Left cardiac atrium (tissue), 4 donors: ENCODE data around the gene MCF2L2. TPM values are rescaled to one million over a fixed set of nuclear protein-coding genes. Genes with fewer than 3 reads are reported as not detected.
A peak's percentile ranks its signal among the peaks of the same experiment; 100 is the strongest.
"Not testable (repeated sequence)": the region's sequence is repeated elsewhere in the genome, so short reads cannot be mapped to it uniquely, and the experiment has no call there.

ENCODE experiments used
- ATAC-seq, 2 donors: fragments of 200-7000 bp; cut with Tn5 transposase; one replicate each; pipeline ENCODE4 v1.9.1; 2020; ENCODE audit warnings: mild to moderate bottlenecking in 2 of 2, moderate library complexity in 2 of 2
- DNase-seq: peaks from one replicate; pipeline ENCODE4 v3.0.0-alpha.2; 2020
- intact Hi-C, 2 donors: fragments of 100-400 bp; cut with DNase I; formaldehyde crosslinking; loops; one replicate each; pipeline versions ENCODE4 v1.14.1 to v1.15.1; 2022 to 2023
- total RNA-seq, 2 donors: library from RNA; stranded (reverse); fragmentation: NEBNext Ultra II Directional; extraction: Animal tissue kit (Norgen Biotek cat#: 25700); gene quantifications; one replicate each; pipeline ENCODE4 v1.2.1, GENCODE V29; 2021
- donor health status: DM: no; HTN: yes; CAD: no.
- donor health status: DM: no; HTN: yes; CAD: no; lungs with severe emphysema.
- donor health status: DM: yes; HTN: yes; CAD: no.
- donor health status: Dilated cardiomyopathy.

MCF2L2 gene
- total RNA-seq, 2 donors from 2014 or later: 0.34 to 1.1 TPM

DNA sequence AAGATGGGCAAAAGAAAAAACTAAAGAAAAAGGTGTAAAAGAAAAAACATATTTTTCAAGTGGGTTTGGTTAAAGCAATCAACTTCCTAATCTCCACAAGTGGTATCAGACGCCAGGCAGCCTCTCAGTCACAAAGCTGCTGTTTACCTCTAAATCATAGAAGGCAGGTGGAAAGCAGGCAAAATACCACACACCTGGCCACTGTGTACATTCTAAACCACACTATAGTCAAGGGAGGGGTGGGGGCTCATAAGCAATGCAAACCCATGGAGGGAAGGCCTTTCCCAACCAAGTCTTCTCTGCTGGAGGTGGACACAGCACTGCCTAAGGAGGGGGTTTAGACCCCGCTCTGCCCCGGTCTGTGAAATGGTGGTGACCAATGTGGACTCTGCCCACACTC, 50.4 kb downstream of the MCF2L2 start:
- DNase-seq (no peak), ATAC-seq (no peak)
- intact Hi-C loops: no loop called here

DNA sequence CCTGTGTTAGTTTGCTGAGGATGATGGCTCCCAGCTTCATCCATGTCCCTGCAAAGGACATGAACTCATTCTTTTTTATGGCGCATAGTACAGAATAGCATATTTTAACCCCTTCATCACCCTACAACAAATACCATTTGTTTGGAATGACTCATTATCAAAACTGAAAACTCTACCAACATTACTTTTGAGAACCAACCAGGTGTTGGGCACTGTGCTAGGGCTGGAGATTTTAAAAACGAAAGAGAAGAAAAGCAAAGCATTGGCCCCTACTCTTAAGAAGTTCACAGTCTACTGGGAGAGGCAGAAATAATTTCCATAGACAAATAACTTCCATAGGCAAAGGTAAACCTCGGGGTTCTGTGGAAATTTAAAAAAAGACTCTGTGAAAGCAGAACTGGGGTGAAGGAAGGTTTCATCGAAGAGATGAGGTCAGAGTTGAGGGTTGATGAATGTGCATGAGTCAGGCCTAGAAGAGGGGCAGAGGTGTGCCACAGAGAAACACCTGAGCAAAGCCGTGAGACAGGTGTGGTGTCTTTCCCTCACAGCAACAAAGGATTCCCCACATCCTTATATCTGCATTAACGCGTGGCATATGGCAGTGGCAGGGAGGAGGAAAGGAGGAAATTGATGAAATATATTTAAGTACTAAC, 51.0 kb downstream of the MCF2L2 start:
- DNase-seq (no peak), ATAC-seq (no peak)
- intact Hi-C loops: no loop called here

GRCh38 chr3:183375787-183376186, 52.6 kb downstream of the MCF2L2 start:
- intact Hi-C loops: no loop called here
- ATAC-seq (peak in 1 of 2 donors; percentile 48), DNase-seq (no peak)

DNA sequence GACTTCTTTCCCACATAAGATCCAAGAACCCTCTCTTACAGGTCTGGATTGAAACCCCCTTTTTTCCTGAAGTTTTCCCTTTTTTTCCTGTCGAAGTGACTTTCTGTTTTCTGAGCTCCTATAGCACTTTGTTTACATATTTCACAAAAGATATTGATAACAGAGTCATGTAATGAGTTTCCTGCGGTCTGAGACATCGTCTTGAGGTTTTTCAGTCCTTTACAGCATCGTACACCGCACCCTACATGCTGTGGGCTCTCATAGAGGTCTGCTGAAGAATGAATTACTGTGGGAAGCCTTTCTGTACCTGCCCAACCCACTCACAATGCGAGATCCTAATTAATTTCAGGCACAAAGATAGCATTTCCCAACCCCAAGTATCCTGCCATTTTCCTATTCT, 53.1 kb downstream of the MCF2L2 start:
- intact Hi-C loops: no loop called here
- ATAC-seq (no peak), DNase-seq (no peak)

DNA sequence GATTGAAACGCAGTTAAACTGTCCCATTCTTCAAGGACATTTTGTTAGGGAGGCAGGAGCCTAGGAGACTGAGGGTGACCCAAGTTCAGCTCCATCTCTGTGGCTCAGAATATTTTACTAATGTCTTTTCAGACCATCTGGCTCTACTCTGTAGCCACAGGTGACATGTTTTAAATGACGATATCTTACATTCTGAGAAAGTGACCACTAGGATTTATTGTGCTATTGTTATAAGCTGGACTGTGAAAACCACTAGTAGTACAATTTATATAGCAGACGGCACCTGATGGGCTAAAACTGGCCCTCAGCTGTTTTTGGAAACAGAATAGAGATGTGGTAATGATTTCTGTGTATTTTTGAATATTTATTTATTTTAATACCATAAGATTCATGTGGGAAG, 55.5 kb downstream of the MCF2L2 start:
- DNase-seq (no peak), ATAC-seq (no peak)
- intact Hi-C loops: no loop called here

- ATAC-seq, intact Hi-C loops, DNase-seq: not testable (repeated sequence)
Observed at GRCh38 chr3:183371600-183371968, 56.8 kb downstream of the MCF2L2 start.

DNA sequence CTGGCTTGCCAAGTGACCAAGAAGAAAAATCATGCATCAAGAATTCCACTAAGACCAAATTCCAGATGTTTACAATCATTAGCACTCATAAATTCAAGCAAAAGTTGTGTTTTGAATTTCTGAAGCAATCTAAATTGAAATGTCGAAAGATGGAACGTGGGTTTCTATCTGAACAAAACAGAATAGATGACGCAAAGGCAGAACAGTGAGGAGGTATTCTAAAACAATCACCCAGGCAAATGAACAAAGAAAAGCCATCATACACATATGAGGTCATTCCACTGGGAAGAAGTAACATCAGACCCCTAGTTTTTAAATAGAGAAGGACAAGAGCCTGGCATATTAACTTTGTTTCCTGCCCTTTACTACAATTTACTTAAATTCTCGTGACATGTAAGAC, 58.0 kb downstream of the MCF2L2 start:
- intact Hi-C loops: no loop called here
- ATAC-seq (no peak), DNase-seq (no peak)

DNA sequence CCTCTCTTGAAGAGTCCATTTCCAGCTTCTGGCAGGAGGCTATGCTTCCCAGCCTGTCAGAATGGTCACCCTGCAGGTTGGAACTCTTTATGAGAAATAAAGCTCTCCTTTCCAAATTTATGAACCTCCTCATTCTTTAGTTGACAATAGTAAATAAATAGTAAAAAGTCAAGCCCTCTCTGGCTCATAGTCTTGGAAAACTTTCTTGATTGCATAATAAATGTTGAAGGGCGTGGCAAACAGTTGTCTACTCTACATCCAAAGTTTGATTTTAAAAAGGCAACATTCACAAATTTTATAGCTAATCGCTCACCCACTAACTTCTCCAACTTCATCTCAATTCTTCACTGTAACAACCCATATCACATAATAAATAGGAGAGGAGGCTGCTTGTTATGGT, 58.8 kb downstream of the MCF2L2 start:
- ATAC-seq: peak in 1 of 2 donors; percentile 17
- no peak for DNase-seq
- intact Hi-C loops: no loop called here

DNA sequence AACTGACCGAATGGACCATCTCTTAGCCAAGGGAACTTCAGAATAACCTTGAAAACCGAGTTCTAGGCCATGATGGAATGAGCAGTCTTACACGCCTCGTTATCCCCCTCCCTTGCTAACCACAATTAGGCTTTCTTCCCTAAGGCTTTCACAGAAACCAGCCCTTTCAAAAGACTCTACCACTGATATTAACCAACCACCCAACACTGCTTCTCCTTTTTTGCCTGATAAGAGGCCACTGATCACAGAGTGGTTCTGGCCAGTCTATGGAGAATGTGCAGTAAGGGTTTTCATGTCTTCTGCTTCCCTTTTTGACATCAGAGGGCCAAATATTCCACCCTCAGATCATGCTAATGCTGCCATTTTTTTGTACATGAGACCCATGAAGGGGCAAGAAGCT, 59.3 kb downstream of the MCF2L2 start:
- no peak for DNase-seq
- no peak for ATAC-seq
- intact Hi-C loops: no loop called here

- DNase-seq (no peak), ATAC-seq (no peak)
- intact Hi-C loops: no loop called here
Observed at GRCh38 chr3:183360971-183361624, 67.3 kb downstream of the MCF2L2 start.

DNA sequence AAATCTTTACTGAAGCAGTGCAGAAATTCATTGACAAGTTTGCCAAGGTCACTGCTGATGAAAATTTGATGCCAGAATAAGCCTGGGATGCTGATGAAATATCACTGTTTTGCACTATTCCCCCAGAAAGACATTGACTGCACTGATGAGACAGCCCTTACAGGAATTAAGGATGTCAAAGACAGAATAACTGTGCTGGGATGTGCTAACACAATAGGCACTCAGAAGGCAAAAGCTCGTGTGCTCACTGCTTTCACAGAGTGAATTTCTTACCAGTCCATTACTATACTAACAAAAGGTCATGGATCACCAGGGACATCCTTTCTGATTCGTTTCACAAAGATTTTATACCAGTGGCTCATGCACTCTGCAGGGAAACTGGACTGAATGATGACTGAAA, 69.4 kb downstream of the MCF2L2 start:
- intact Hi-C loops: no loop called here
- DNase-seq (no peak), ATAC-seq (no peak)

GRCh38 chr3:183357564-183358079, 70.8 kb downstream of the MCF2L2 start:
- intact Hi-C loops: no loop called here
- ATAC-seq: no peak

GRCh38 chr3:183356920-183357319, 71.5 kb downstream of the MCF2L2 start:
- DNase-seq (no peak), ATAC-seq (no peak)
- intact Hi-C loops: no loop called here

More at GRCh38 chr3:183357564-183358079, 70.8 kb downstream of the MCF2L2 start:
- DNase-seq: no peak

- intact Hi-C loops: no loop called here
- no peak for ATAC-seq
- no peak for DNase-seq
Observed at GRCh38 chr3:183354874-183355273, 73.5 kb downstream of the MCF2L2 start.

- DNase-seq (no peak), ATAC-seq (no peak)
- intact Hi-C loops: no loop called here
Observed at GRCh38 chr3:183354325-183354831, 74.0 kb downstream of the MCF2L2 start.

GRCh38 chr3:183353421-183353820, 75.0 kb downstream of the MCF2L2 start:
- no peak for DNase-seq
- ATAC-seq: no peak
- intact Hi-C loops: no loop called here

DNA sequence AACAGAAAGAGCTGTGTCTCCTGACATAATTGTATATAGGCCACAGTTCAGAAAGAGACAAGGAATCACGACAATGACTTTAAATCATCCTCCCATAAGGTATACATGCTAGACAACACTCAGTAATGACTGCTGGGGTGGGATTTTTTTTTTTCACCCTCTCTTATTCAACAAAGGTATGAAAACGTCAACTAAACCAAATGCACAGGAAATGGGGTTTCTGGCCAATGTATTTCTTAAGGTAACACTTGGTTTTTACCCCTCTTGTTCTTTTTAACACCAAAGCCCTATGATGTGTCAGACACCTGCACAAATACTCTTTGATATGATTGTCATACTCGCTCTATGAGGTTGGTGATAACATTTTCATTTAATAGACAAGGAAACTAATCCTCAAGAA, 78.3 kb downstream of the MCF2L2 start:
- no peak for DNase-seq
- ATAC-seq: no peak
- intact Hi-C loops: no loop called here

GRCh38 chr3:183349421-183350157, 78.8 kb downstream of the MCF2L2 start:
- DNase-seq: no peak
- no peak for ATAC-seq
- intact Hi-C loops: no loop called here

DNA sequence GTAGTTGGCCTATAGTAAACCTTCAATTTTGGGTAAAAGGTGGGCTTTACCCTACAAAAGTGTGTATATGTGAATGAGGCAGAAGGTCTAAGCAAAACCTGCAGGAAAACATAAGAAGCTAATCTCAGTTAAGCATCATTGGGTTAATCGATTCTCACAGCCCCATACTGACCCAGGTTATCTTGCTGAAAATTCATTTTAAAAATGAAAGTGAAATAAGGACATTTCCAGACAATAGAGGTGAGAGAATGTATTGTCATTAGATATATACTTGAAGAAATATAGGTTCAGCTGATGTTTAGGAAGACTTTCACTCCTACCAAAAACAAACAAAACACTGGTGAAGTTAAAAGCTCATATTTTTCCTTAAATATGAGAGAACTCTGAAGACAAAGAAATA, 85.6 kb downstream of the MCF2L2 start:
- DNase-seq: no peak
- no peak for ATAC-seq
- intact Hi-C loops: no loop called here
